Nephron (organoid): ENCODE results near the gene DDR1.
"Not testable (repeated sequence)": the region's sequence is repeated elsewhere in the genome, so short reads cannot be mapped to it uniquely, and the experiment has no call there.

Experiments used
- H3K27ac Mint-ChIP-seq, 3 experiments: 2 replicates each; pipeline ENCODE4 v1.8.0; 2020; ENCODE audit warnings: mixed read lengths in 3 of 3, mild to moderate bottlenecking in 2 of 3, moderate library complexity in 1 of 3
- H3K27me3 Mint-ChIP-seq: 2 replicates; pipeline ENCODE4 v1.8.0; 2021; ENCODE audit warnings: low read depth, mild to moderate bottlenecking, moderate library complexity, mixed read lengths
- H3K36me3 Mint-ChIP-seq: 2 replicates; pipeline ENCODE4 v1.8.0; 2020; ENCODE audit warnings: low read depth, mixed read lengths
- H3K4me1 Mint-ChIP-seq: 2 replicates; pipeline ENCODE4 v1.8.0; 2020; ENCODE audit warnings: mixed read lengths
- H3K4me3 Mint-ChIP-seq, 3 experiments: 2 replicates each; pipeline ENCODE4 v1.8.0; 2020; ENCODE audit warnings: mild to moderate bottlenecking in 3 of 3, mixed read lengths in 3 of 3, moderate library complexity in 2 of 3
- H3K9me3 Mint-ChIP-seq: 2 replicates; pipeline ENCODE4 v1.8.0; 2020; ENCODE audit warnings: mixed read lengths
- TF ChIP-seq, protein P1 (sequence below), 3 experiments: fragments of 200-600 bp; sonication (generic); IDR thresholded peaks; one replicate each; pipeline ENCODE4 v1.5.0; 2021; ENCODE audit warnings: antibody characterized with exemption in 3 of 3; ENCODE audit not compliant: unreplicated experiment in 3 of 3

DDR1 gene

GRCh38 chr6:30870546-30870945, 13.8 kb upstream of the DDR1 start:
- no peaks in the 10 kb centered on the region for H3K27me3 Mint-ChIP-seq
- no peak overlapping the region for H3K4me3 Mint-ChIP-seq

GRCh38 chr6:30871592-30872183, 12.6 kb upstream of the DDR1 start:
- H3K27me3 Mint-ChIP-seq, result no peaks in the 10 kb centered on the region
- H3K27ac Mint-ChIP-seq, result no peak overlapping the region
- H3K4me1 Mint-ChIP-seq, result peaks cover 14% of the 10 kb centered on the region
- no peak overlapping the region for H3K4me3 Mint-ChIP-seq
- TF ChIP-seq, protein P1, sequence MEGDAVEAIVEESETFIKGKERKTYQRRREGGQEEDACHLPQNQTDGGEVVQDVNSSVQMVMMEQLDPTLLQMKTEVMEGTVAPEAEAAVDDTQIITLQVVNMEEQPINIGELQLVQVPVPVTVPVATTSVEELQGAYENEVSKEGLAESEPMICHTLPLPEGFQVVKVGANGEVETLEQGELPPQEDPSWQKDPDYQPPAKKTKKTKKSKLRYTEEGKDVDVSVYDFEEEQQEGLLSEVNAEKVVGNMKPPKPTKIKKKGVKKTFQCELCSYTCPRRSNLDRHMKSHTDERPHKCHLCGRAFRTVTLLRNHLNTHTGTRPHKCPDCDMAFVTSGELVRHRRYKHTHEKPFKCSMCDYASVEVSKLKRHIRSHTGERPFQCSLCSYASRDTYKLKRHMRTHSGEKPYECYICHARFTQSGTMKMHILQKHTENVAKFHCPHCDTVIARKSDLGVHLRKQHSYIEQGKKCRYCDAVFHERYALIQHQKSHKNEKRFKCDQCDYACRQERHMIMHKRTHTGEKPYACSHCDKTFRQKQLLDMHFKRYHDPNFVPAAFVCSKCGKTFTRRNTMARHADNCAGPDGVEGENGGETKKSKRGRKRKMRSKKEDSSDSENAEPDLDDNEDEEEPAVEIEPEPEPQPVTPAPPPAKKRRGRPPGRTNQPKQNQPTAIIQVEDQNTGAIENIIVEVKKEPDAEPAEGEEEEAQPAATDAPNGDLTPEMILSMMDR (IDR thresholded peaks at IDR 0.05; ENCODE audit: unreplicated experiment in 3 of 3), result no peak
- peaks cover 17% of the 10 kb centered on the region for H3K36me3 Mint-ChIP-seq
- H3K9me3 Mint-ChIP-seq, result peaks cover 45% of the 10 kb centered on the region

More at GRCh38 chr6:30870546-30870945, 13.8 kb upstream of the DDR1 start:
- peaks cover 17% of the 10 kb centered on the region for H3K36me3 Mint-ChIP-seq
- no peak overlapping the region for H3K27ac Mint-ChIP-seq
- peaks cover 4% of the 10 kb centered on the region for H3K4me1 Mint-ChIP-seq
- TF ChIP-seq, protein P1 (IDR thresholded peaks at IDR 0.05; ENCODE audit: unreplicated experiment in 3 of 3), result no peak
- peaks cover 45% of the 10 kb centered on the region for H3K9me3 Mint-ChIP-seq

GRCh38 chr6:30873137-30873640, 11.1 kb upstream of the DDR1 start:
- Mint-ChIP-seq H3K36me3 (peaks cover 17% of the 10 kb centered on the region), H3K9me3 (peaks cover 42% of the 10 kb centered on the region), H3K4me1 (peaks cover 25% of the 10 kb centered on the region), H3K27ac (no peak overlapping the region), H3K27me3 (no peaks in the 10 kb centered on the region), H3K4me3 (no peak overlapping the region)
- TF ChIP-seq, protein P1 (IDR thresholded peaks at IDR 0.05; ENCODE audit: unreplicated experiment in 3 of 3), result no peak

DNA sequence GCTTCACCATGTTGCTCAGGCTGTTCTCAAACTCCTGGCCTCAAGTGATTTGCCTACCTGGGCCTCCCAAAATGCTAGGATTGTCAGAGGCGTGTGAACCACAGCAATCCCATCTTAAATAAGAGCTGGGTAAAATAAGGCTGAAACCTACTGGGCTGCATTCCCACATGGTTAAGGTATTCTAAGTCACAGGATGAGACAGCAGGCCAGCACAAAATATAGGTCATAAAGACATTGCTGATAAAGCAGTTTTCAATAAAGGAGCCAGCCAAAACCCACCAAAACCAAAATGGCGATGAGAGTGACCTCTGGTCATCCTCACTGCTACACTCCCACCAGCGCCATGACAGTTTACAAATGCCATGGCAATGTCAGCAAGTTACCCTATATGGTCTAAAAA, 10.5 kb upstream of the DDR1 start:
- Mint-ChIP-seq H3K36me3 (peaks cover 17% of the 10 kb centered on the region), H3K4me1 (peaks cover 32% of the 10 kb centered on the region), H3K9me3 (peaks cover 38% of the 10 kb centered on the region)
- H3K27me3 Mint-ChIP-seq, H3K4me3 Mint-ChIP-seq, H3K27ac Mint-ChIP-seq: not testable (repeated sequence)

DNA sequence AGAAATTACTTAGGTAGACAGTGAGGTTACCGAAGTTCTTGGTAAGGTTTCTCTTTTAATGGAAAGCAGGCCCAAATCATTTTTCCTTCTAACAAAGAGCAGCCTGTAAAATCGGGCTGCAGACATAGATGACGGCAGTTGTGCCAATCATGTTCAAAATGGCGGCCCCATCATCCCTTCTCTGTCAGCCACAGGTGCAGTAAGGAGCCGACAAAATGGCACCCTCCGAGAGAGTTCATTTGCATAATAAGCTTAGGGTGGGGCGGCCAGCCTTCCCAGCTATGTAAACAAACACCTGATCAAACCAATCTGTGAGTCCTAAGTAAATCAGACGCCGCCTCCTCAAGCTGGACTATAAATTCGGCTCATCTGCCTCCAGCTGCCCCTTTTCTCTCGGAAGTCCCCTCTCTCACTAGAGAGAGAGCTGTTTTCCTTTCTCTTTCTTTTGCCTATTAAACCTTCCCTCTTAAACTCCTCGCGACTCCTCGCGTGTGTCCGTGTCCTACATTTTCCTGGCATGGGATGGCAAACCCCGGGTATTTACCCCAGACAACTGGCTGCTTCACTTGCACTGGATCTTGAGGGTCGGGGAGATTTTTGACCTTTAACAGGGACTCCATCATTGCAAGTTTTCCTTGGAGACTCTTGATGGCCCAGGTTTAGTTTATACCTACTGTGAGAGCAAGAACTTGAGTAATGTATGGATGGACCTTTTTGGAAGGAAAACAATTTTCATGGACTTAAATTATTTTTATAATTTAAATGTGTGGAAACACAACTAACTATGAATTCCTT, 8.9 kb upstream of the DDR1 start:
- no peak overlapping the region for H3K4me3 Mint-ChIP-seq
- peak overlapping the region in 2 of 3 experiments; percentile 26 to 66 for H3K27ac Mint-ChIP-seq
- TF ChIP-seq, protein P1 (IDR thresholded peaks at IDR 0.05; ENCODE audit: unreplicated experiment in 3 of 3), result no peak
- peaks cover 17% of the 10 kb centered on the region for H3K36me3 Mint-ChIP-seq
- no peaks in the 10 kb centered on the region for H3K27me3 Mint-ChIP-seq
- H3K9me3 Mint-ChIP-seq, result peaks cover 26% of the 10 kb centered on the region
- peaks cover 43% of the 10 kb centered on the region for H3K4me1 Mint-ChIP-seq

- Mint-ChIP-seq H3K27ac (peak overlapping the region in 2 of 3 experiments; percentile 61 to 66), H3K36me3 (peaks cover 13% of the 10 kb centered on the region), H3K27me3 (no peaks in the 10 kb centered on the region), H3K4me3 (peak overlapping the region in 1 of 3 experiments; percentile 20), H3K4me1 (peaks cover 49% of the 10 kb centered on the region), H3K9me3 (peaks cover 20% of the 10 kb centered on the region)
- TF ChIP-seq, protein P1 (IDR thresholded peaks at IDR 0.05; ENCODE audit: unreplicated experiment in 3 of 3), result no peak
These were observed 8.1 kb upstream of the DDR1 start for GRCh38 chr6:30876039-30876730.
